HG03520 (cell line): ENCODE data around the gene DIMT1.

Source experiments
- ATAC-seq: cut with Tn5 transposase; IDR thresholded peaks from one replicate; pipeline ENCODE4 v1.9.1; 2021; ENCODE audit warnings: mild to moderate bottlenecking, moderate library complexity; ENCODE audit not compliant: unreplicated experiment

The DIMT1 gene

GRCh38 chr5:62403411-62404250, at the start of gene DIMT1:
Gene DIMT1 (minus strand): TSS chr5:62403905. CDS start chr5:62403772, 133 bp downstream.
- ATAC-seq, result peak; percentile 96

GRCh38 chr5:62450259-62450658, 46.6 kb upstream of the DIMT1 start:
- no peak for ATAC-seq

- ATAC-seq, result no peak
Measured at GRCh38 chr5:62448528-62448927, 44.8 kb upstream of the DIMT1 start.

- ATAC-seq, result no peak
Measured at GRCh38 chr5:62432621-62433064, 28.9 kb upstream of the DIMT1 start.

- no peak for ATAC-seq
Measured at GRCh38 chr5:62431735-62432620, 28.3 kb upstream of the DIMT1 start.

- no peak for ATAC-seq
Measured at GRCh38 chr5:62424763-62425162, 21.1 kb upstream of the DIMT1 start.

- ATAC-seq, result no peak
Measured at GRCh38 chr5:62421414-62421813, 17.7 kb upstream of the DIMT1 start.

GRCh38 chr5:62419609-62420008, 15.9 kb upstream of the DIMT1 start:
- no peak for ATAC-seq

GRCh38 chr5:62418462-62419076, 14.9 kb upstream of the DIMT1 start:
- ATAC-seq, result no peak

GRCh38 chr5:62413711-62414110, 10.0 kb upstream of the DIMT1 start:
- ATAC-seq, result no peak

- peak; percentile 95 for ATAC-seq
Measured at GRCh38 chr5:62412549-62413329, 9.0 kb upstream of the DIMT1 start, which contains the start of gene IPO11. Gene IPO11 (plus strand): TSS chr5:62412763. CDS start chr5:62437280, 24,517 bp downstream.

GRCh38 chr5:62395210-62395950, 8.3 kb downstream of the DIMT1 start:
- no peak for ATAC-seq

GRCh38 chr5:62386824-62387223, 16.9 kb downstream of the DIMT1 start:
- ATAC-seq, result no peak

GRCh38 chr5:62385816-62386400, 17.8 kb downstream of the DIMT1 start:
- ATAC-seq, result no peak

- no peak for ATAC-seq
Measured at GRCh38 chr5:62385131-62385530, 18.6 kb downstream of the DIMT1 start.

GRCh38 chr5:62376064-62376463, 27.6 kb downstream of the DIMT1 start:
- no peak for ATAC-seq

GRCh38 chr5:62375627-62376026, 28.1 kb downstream of the DIMT1 start:
- ATAC-seq, result no peak

- no peak for ATAC-seq
Measured at GRCh38 chr5:62374090-62374489, 29.6 kb downstream of the DIMT1 start.

GRCh38 chr5:62373382-62373781, 30.3 kb downstream of the DIMT1 start:
- ATAC-seq, result no peak
